Suprapubic skin (tissue), 3 donors: Measurements from ENCODE around the gene RARG.

Source experiments
- EP300 ChIP-seq: sonication (generic); formaldehyde crosslinking; IDR thresholded peaks from one replicate; pipeline ENCODE4 v1.6.1; 2017; ENCODE audit warnings: antibody characterized with exemption
- POLR2A ChIP-seq, 2 donors: fragments of 450-650 bp; IDR thresholded peaks; one replicate each; pipeline ENCODE4 v1.6.1; 2017; ENCODE audit warnings: antibody characterized with exemption in 2 of 2, mild to moderate bottlenecking in 2 of 2, moderate library complexity in 2 of 2
- TF ChIP-seq, protein P1 (sequence below), 2 donors: fragments of 200-600 bp in 1 of 2; fragments of 450-650 bp in 1 of 2; sonication (generic) in 1 of 2; IDR thresholded peaks; one replicate each; pipeline ENCODE4 v1.5.1; 2016 to 2019; ENCODE audit warnings: antibody characterized with exemption in 2 of 2, mild to moderate bottlenecking in 1 of 2, moderate library complexity in 1 of 2

DNA sequence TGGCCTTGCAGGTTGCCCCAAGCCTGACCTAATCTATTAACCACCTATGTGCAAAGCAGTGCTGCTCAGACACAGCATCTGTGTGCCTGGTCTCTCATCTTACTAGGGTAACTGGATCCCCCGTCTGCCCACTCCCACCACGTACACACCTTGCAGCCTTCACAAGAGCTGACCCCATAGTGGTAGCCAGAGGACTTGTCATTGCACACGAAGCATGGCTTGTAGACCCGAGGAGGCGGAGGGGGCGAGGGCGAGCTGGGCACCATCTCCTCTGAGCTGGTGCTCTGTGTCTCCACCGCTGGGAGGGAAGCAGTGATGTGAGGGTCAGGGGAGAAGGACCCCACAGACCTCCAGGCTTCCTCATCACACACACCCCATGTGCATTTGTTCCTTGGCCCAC is 16.5 kb downstream of the RARG start:
- TF ChIP-seq, protein P1, sequence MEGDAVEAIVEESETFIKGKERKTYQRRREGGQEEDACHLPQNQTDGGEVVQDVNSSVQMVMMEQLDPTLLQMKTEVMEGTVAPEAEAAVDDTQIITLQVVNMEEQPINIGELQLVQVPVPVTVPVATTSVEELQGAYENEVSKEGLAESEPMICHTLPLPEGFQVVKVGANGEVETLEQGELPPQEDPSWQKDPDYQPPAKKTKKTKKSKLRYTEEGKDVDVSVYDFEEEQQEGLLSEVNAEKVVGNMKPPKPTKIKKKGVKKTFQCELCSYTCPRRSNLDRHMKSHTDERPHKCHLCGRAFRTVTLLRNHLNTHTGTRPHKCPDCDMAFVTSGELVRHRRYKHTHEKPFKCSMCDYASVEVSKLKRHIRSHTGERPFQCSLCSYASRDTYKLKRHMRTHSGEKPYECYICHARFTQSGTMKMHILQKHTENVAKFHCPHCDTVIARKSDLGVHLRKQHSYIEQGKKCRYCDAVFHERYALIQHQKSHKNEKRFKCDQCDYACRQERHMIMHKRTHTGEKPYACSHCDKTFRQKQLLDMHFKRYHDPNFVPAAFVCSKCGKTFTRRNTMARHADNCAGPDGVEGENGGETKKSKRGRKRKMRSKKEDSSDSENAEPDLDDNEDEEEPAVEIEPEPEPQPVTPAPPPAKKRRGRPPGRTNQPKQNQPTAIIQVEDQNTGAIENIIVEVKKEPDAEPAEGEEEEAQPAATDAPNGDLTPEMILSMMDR (IDR thresholded peaks at IDR 0.05): no peak
- TF ChIP-seq EP300: no peak
- TF ChIP-seq POLR2A (IDR thresholded peaks at IDR 0.05): no peak
